ENCODE results near the gene IZUMO1R. TPM values are rescaled to one million over a fixed set of nuclear protein-coding genes. Genes with fewer than 3 reads are reported as not detected.

The IZUMO1R gene
- total RNA-seq, 6 experiments from 2014 or later, result not detected

- Histone ChIP-seq H3K4me3 (no peak overlapping the region), H3K4me1 (no peaks in the 10 kb centered on the region), H3K27ac (no peak overlapping the region), H3K27me3 (no peaks in the 10 kb centered on the region), H3K9me3 (peaks cover 0 to 3% (median 0%) of the 10 kb centered on the region in 4 donors), H3K36me3 (no peaks in the 10 kb centered on the region)
- WGBS (ENCODE audit: insufficient coverage, low coverage, low lambda C conversion rate, missing lambda C conversion rate), result 31% methylated on average over 1 of the region's 1 CpG
- intact Hi-C loops (cut with DNase I), result no loop called here
- ATAC-seq (no peak), DNase-seq (no peak)
- TF ChIP-seq POLR2A (IDR thresholded peaks at IDR 0.05) (no peak), CTCF (IDR thresholded peaks at IDR 0.05) (no peak)
Measured at GRCh38 chr11:94295534-94295933, 8.8 kb upstream of the IZUMO1R start.

- WGBS (ENCODE audit: insufficient coverage, low coverage, low lambda C conversion rate, missing lambda C conversion rate), result 54% methylated on average over 5 of the region's 5 CpGs
- Histone ChIP-seq H3K4me3 (no peak overlapping the region), H3K4me1 (no peaks in the 10 kb centered on the region), H3K9me3 (no peaks in the 10 kb centered on the region), H3K27me3 (no peaks in the 10 kb centered on the region), H3K27ac (no peak overlapping the region), H3K36me3 (no peaks in the 10 kb centered on the region)
- TF ChIP-seq CTCF (IDR thresholded peaks at IDR 0.05) (no peak), POLR2A (IDR thresholded peaks at IDR 0.05) (no peak)
- intact Hi-C loops (cut with DNase I), result no loop called here
- ATAC-seq, result no peak
- DNase-seq, result no peak
Measured at GRCh38 chr11:94297985-94298576, 6.3 kb upstream of the IZUMO1R start.

- WGBS (ENCODE audit: insufficient coverage, low coverage, low lambda C conversion rate, missing lambda C conversion rate), result 14% methylated on average over 4 of the region's 5 CpGs
- no peaks in the 10 kb centered on the region for H3K27me3 ChIP-seq
- TF ChIP-seq CTCF (IDR thresholded peaks at IDR 0.05), result no peak
- TF ChIP-seq POLR2A (IDR thresholded peaks at IDR 0.05), result no peak
- no peak overlapping the region for H3K4me3 ChIP-seq
- DNase-seq (no peak), ATAC-seq (no peak)
- no peaks in the 10 kb centered on the region for H3K4me1 ChIP-seq
- intact Hi-C loops (cut with DNase I), result no loop called here
- H3K9me3 ChIP-seq, result no peaks in the 10 kb centered on the region
- no peak overlapping the region for H3K27ac ChIP-seq
- H3K36me3 ChIP-seq, result no peaks in the 10 kb centered on the region
Measured at GRCh38 chr11:94302776-94303175, 1.6 kb upstream of the IZUMO1R start.

- H3K27ac ChIP-seq, result no peak overlapping the region
- ATAC-seq, result no peak
- intact Hi-C loops (cut with DNase I), result no loop called here
- TF ChIP-seq CTCF (IDR thresholded peaks at IDR 0.05) (no peak), POLR2A (IDR thresholded peaks at IDR 0.05) (no peak)
- H3K9me3 ChIP-seq, result no peaks in the 10 kb centered on the region
- DNase-seq, result no peak
- WGBS (ENCODE audit: insufficient coverage, low coverage, low lambda C conversion rate, missing lambda C conversion rate), result 38% methylated on average over 1 of the region's 1 CpG
- no peaks in the 10 kb centered on the region for H3K27me3 ChIP-seq
- H3K4me3 ChIP-seq, result no peak overlapping the region
- H3K4me1 ChIP-seq, result no peaks in the 10 kb centered on the region
- no peaks in the 10 kb centered on the region for H3K36me3 ChIP-seq
Measured at GRCh38 chr11:94305146-94305545, 766 bp downstream of the IZUMO1R start.

Data from right lobe of liver (tissue), 6 donors.